Astrocyte of the cerebellum (primary cell): ENCODE data around the gene TRAF4.
A peak's percentile ranks its signal among the peaks of the same experiment; 100 is the strongest.

Experiments
- DNase-seq: peaks from one replicate; pipeline ENCODE4 v3.0.0-alpha.2; 2011; ENCODE audit warnings: low read depth
- H3K4me3 ChIP-seq: 2 replicates; pipeline ENCODE4 v1.5.1; 2011; ENCODE audit warnings: mild to moderate bottlenecking, low read depth, low read length, moderate library complexity
- in situ Hi-C: cut with HindIII; loops from 2 replicates; pipeline ENCODE4 v1.10.0; 2017; ENCODE audit warnings: low sequenced_read_pairs
- TF ChIP-seq, protein P1 (sequence below): IDR thresholded peaks from 2 replicates; pipeline ENCODE4 v1.5.1; 2012; ENCODE audit warnings: low read length, low read depth, moderate library complexity, mild to moderate bottlenecking; ENCODE audit errors: missing control alignments

Gene TRAF4

DNA sequence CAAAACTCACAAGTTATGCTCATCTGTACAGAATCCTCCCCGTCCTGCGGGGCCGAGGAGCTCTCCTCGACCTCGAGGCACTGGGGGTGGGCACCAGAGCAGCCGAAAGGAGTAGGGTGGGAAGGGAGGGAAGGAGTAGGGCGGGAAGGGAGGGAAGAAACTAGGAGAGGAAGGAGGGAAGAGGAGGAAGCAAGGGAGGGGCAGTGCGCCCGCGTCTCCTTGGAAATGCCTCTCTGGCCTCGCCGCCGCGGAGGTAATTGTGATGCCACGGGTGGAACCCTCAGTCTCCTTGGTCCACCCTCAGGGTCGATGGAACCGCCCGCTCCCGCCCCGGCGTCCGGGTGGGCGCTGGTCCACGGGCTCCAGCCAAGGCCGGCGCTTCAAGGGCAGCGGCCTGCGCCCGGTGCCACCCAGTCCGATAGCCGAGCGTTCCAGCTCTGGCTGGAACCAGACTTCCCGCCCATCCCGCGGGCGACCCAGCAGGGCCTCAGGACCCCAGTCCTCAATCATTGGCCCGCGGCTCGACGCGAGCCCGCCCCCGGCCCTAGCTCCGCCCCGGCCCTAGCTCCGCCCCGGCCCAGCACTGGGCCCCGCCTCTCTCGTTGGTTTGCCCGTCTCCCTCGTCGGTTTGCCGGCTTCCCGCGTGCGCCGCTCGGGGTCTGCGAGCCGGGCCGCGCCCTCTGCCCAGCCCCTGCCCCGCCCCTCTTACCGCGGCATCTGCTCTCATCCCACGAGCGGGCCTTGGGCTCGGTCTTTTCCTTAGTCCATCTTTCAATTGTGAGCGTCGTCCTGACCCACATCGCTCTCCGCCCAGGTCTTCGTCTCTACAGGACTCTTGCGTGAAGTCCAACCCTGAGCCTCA is 32.7 kb upstream of the TRAF4 start:
- TF ChIP-seq, protein P1, sequence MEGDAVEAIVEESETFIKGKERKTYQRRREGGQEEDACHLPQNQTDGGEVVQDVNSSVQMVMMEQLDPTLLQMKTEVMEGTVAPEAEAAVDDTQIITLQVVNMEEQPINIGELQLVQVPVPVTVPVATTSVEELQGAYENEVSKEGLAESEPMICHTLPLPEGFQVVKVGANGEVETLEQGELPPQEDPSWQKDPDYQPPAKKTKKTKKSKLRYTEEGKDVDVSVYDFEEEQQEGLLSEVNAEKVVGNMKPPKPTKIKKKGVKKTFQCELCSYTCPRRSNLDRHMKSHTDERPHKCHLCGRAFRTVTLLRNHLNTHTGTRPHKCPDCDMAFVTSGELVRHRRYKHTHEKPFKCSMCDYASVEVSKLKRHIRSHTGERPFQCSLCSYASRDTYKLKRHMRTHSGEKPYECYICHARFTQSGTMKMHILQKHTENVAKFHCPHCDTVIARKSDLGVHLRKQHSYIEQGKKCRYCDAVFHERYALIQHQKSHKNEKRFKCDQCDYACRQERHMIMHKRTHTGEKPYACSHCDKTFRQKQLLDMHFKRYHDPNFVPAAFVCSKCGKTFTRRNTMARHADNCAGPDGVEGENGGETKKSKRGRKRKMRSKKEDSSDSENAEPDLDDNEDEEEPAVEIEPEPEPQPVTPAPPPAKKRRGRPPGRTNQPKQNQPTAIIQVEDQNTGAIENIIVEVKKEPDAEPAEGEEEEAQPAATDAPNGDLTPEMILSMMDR, result no peak
- H3K4me3 ChIP-seq, result peak overlapping the region; percentile 54
- DNase-seq, result no peak
- in situ Hi-C loops, result no loop called here

DNA sequence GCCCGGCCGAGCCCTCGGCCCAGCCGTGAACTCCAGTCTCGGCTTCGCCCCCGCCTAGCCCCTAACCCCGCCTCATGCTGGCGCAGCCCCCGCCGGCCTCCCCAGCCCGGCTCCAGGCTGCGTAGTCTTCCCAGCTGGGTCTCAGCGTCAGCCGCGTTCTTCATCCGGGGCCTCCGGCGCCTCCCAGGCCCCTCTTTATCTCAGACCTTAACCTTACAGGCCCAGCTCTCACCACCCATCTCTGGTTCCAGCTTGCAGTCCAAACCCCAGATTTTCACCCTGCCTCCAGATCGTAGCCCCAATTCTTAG is 32.1 kb upstream of the TRAF4 start, which contains the start of gene PROCA1:
Gene PROCA1 (minus strand): TSS at position 166 of the 309 bp plus-strand sequence. CDS start 228 bp downstream, outside the sequence.
- TF ChIP-seq, protein P1, result no peak
- peak within 1 kb of the TSS; percentile 54 for H3K4me3 ChIP-seq
- no peak for DNase-seq
- in situ Hi-C loops, result no loop called here

DNA sequence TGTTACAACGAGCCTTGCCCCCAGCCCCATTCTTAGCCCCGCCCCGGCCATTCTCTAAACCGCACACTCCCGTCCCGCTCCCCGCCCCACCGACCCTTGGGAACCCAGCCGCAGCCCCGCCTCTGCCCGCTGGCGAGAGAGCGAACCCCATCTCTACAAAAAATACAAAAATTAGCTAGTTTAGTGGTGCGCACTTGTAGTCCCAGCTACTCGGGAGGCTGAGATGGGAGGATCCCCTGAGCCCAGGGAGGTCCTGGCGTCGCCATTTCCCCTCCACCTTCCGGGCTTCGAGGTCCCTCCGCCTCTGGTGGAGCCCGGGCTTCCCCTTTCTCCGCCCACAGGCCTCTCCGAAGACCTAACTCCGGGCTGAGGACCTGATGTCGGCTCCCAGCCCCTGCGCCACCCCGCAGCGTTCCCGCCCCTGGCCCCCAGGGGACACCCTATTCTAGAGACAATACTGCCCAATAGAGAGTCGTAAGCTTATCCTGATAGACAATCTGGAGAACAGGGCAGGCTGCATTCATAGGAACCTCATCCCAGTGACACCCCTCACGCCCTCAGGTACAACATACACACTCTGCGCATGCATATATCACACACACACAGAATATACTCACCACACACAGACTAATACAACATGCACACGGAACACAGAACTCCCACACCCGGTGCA is 31.6 kb upstream of the TRAF4 start:
- TF ChIP-seq, protein P1, result no peak
- H3K4me3 ChIP-seq, result no peak overlapping the region
- in situ Hi-C loops, result no loop called here
- no peak for DNase-seq

DNA sequence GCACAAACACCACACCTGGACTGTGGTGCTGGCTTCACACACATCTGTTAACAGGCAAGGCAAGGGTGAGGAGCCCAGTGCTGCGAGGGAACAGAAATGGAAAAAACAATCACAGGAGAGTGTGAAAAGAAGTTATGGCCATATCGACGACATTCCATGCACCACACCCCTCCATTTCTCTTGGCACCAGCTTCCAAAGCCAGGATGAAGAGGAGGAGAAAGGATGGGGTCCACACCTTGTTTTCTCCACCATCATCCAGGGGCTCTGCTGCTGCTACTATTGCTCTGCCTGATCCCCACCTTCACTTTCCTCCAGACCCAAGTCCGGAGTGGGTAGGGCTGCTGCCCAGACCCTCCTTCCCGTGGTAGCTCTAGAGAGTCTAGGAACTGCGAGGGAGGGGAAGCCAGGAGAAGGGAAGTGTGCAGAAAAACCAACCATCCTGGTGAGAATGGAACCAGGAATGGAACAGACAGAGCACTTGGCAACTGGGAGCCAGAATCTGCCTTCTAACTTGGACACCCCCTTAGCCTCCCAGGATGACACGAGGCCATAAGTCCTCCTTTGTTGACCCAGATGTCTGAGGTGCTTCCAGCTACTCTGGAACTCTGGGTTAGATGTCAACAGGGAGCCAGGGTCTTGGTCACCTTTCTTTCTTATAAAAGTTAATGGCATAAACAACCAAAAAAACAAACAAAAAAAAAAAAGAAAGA is 31.0 kb upstream of the TRAF4 start:
- DNase-seq, result no peak
- in situ Hi-C loops, result no loop called here
- no peak overlapping the region for H3K4me3 ChIP-seq
- TF ChIP-seq, protein P1, result no peak

DNA sequence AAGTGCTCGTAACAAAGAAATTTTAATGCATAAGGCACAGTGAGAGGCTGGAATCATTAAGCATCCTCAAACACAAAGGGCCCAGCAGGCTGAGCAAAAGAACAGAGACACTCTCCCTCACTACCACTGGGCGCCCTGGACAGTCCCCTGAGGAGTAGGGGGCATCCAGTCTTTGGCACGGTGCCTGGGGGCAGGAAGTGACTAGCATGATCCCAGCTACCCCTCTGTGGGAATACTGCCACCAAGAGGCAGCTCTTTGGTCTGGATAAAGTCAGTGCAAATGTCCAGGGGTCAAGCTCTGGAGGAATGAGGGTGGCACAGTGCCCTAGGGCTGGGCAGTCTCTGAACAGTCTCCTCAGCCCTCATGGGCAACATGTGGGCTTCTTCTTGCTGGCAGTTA is 29.5 kb upstream of the TRAF4 start:
- H3K4me3 ChIP-seq, result no peak overlapping the region

DNA sequence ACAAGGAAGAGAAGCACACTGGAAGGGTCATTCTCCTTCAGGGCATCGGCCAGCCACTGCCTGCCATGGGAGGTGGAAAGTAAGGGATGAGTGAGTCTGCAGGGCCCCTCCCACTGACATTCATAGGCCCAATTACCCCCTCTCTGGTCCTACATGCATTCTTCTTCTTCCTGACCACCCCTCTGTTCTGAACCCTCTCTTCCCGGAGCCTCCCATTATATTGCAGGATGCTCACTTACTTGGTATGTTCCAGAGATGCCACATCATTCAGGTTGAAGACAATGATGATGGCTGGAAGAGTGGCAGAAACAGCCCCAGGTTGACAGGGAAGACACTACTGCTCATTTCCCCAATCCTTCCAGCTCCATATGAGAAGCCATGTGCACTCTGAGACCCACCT is 28.6 kb upstream of the TRAF4 start:
- H3K4me3 ChIP-seq, result peak overlapping the region; percentile 82
- TF ChIP-seq, protein P1, result no peak
- in situ Hi-C loops, result no loop called here
- no peak for DNase-seq

More for the DNA sequence above, 29.5 kb upstream of the TRAF4 start:
- DNase-seq, result no peak
- TF ChIP-seq, protein P1, result no peak
- in situ Hi-C loops, result no loop called here
